Tibial nerve (tissue), 4 donors: Measurements from ENCODE around the gene ZDHHC19. TPM values are rescaled to one million over a fixed set of nuclear protein-coding genes. Genes with fewer than 3 reads are reported as not detected.

ENCODE experiments used
- DNase-seq, 2 donors: peaks; one replicate each; pipeline ENCODE4 v3.0.0-alpha.2; 2019; ENCODE audit warnings: low spot score in 2 of 2
- H3K27ac ChIP-seq, 4 donors: fragments of 200-600 bp; sonication (generic) in 3 of 4; one replicate each; pipeline ENCODE4 v1.5.1; 2017 to 2019; ENCODE audit warnings: mild to moderate bottlenecking in 1 of 4
- H3K27me3 ChIP-seq, 2 donors: fragments of 200-600 bp; sonication (generic) in 1 of 2; one replicate each; pipeline versions ENCODE4 v1.5.1 to v1.6.0; 2017 to 2019
- H3K36me3 ChIP-seq, 3 donors: fragments of 200-600 bp; sonication (generic); one replicate each; pipeline ENCODE4 v1.5.1; 2018 to 2019
- H3K4me1 ChIP-seq, 4 donors: fragments of 200-600 bp; sonication (generic) in 3 of 4; one replicate each; pipeline ENCODE4 v1.5.1; 2017 to 2019
- H3K4me3 ChIP-seq, 4 donors: fragments of 200-600 bp; sonication (generic) in 3 of 4; one replicate each; pipeline ENCODE4 v1.5.1; 2017 to 2019; ENCODE audit warnings: mild to moderate bottlenecking in 1 of 4, moderate library complexity in 1 of 4
- H3K9me3 ChIP-seq, 4 donors: fragments of 200-600 bp; sonication (generic) in 3 of 4; one replicate each; pipeline ENCODE4 v1.5.1; 2017 to 2019
- EP300 ChIP-seq, 2 donors: sonication (generic); formaldehyde crosslinking; IDR thresholded peaks; one replicate each; pipeline ENCODE4 v1.6.1; 2017; ENCODE audit warnings: antibody characterized with exemption in 2 of 2, mild to moderate bottlenecking in 1 of 2
- POLR2A ChIP-seq, 2 donors: fragments of 450-650 bp; IDR thresholded peaks; one replicate each; pipeline ENCODE4 v1.6.1; 2017; ENCODE audit warnings: antibody characterized with exemption in 2 of 2, mild to moderate bottlenecking in 2 of 2, moderate library complexity in 2 of 2
- WGBS, 2 donors: methylation state at CpG; one replicate each; pipeline ENCODE4 v1.1.5; 2018; 5-methylcytosine and 5-hydroxymethylcytosine counted together
- total RNA-seq, 4 donors: library from RNA; depleted of rRNA; stranded (reverse); fragments of >200 nt; gene quantifications; one replicate each; pipeline ENCODE4 v1.1.0, GENCODE V29; 2016
- TF ChIP-seq, protein P1 (sequence below), 5 experiments: fragments of 200-600 bp in 3 of 5; fragments of 450-650 bp in 2 of 5; sonication (generic) in 3 of 5; IDR thresholded peaks; one replicate each; pipeline ENCODE4 v1.5.1; 2016 to 2019; ENCODE audit warnings: antibody characterized with exemption in 5 of 5, mild to moderate bottlenecking in 3 of 5, moderate library complexity in 2 of 5

ZDHHC19 gene, protein sequence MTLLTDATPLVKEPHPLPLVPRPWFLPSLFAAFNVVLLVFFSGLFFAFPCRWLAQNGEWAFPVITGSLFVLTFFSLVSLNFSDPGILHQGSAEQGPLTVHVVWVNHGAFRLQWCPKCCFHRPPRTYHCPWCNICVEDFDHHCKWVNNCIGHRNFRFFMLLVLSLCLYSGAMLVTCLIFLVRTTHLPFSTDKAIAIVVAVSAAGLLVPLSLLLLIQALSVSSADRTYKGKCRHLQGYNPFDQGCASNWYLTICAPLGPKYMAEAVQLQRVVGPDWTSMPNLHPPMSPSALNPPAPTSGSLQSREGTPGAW
- total RNA-seq, result not detected

- 57 to 62% methylated on average over 23 of the region's 23 CpGs for WGBS, 2 donors
- H3K4me1 ChIP-seq, result peaks cover 0 to 10% (median 0%) of the 10 kb centered on the region in 4 donors
- TF ChIP-seq, protein P1, sequence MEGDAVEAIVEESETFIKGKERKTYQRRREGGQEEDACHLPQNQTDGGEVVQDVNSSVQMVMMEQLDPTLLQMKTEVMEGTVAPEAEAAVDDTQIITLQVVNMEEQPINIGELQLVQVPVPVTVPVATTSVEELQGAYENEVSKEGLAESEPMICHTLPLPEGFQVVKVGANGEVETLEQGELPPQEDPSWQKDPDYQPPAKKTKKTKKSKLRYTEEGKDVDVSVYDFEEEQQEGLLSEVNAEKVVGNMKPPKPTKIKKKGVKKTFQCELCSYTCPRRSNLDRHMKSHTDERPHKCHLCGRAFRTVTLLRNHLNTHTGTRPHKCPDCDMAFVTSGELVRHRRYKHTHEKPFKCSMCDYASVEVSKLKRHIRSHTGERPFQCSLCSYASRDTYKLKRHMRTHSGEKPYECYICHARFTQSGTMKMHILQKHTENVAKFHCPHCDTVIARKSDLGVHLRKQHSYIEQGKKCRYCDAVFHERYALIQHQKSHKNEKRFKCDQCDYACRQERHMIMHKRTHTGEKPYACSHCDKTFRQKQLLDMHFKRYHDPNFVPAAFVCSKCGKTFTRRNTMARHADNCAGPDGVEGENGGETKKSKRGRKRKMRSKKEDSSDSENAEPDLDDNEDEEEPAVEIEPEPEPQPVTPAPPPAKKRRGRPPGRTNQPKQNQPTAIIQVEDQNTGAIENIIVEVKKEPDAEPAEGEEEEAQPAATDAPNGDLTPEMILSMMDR (IDR thresholded peaks at IDR 0.05), result no peak
- TF ChIP-seq POLR2A (IDR thresholded peaks at IDR 0.05) (no peak), EP300 (IDR thresholded peaks at IDR 0.05) (no peak)
- no peak within 1 kb of the TSS for H3K27ac ChIP-seq
- H3K27me3 ChIP-seq, result peaks cover 0 to 37% of the 10 kb centered on the region in 2 donors
- H3K4me3 ChIP-seq, result no peak within 1 kb of the TSS
- DNase-seq, result no peak
- no peaks in the 10 kb centered on the region for H3K36me3 ChIP-seq
- no peaks in the 10 kb centered on the region for H3K9me3 ChIP-seq
These were observed at the start of gene ZDHHC19 for GRCh38 chr3:196210673-196211556. Gene ZDHHC19, minus strand, starts transcription at chr3:196211400. Its CDS starts 85 bp downstream, at chr3:196211315.

DNA sequence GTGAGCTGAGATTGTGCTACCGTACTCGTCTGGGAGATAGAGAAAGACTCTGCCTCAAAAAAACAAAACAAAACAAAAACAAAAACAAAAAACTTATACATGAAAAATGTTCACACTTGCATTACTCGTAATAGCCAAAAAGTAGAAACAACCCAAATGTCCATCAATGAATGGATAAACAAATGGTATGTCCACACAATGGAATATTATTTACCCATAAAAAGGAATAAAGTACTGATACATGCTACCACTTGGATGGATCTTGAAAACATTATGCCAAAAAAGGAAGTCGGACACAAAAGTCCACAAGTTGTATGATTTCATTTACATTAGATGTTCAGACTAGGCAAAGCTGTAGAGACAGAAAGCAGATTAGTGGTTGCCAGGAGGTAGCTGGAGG is 49.6 kb upstream of the ZDHHC19 start:
- Histone ChIP-seq H3K36me3 (peaks cover 0 to 75% (median 15%) of the 10 kb centered on the region in 3 donors), H3K27me3 (no peaks in the 10 kb centered on the region), H3K4me1 (no peaks in the 10 kb centered on the region), H3K9me3 (no peaks in the 10 kb centered on the region), H3K27ac (no peak overlapping the region), H3K4me3 (no peak overlapping the region)
- no peak for TF ChIP-seq POLR2A (IDR thresholded peaks at IDR 0.05)
- TF ChIP-seq, protein P1 (IDR thresholded peaks at IDR 0.05), result no peak
- TF ChIP-seq EP300 (IDR thresholded peaks at IDR 0.05), result no peak
- WGBS, 2 donors, result 97 to 99% methylated on average over 4 of the region's 4 CpGs
- no peak for DNase-seq

- WGBS, 2 donors, result 55 to 66% methylated on average over 1 of the region's 1 CpG
- H3K4me3 ChIP-seq, result no peak overlapping the region
- H3K27me3 ChIP-seq, result no peaks in the 10 kb centered on the region
- no peak for DNase-seq
- H3K36me3 ChIP-seq, result peaks cover 0 to 50% (median 4%) of the 10 kb centered on the region in 3 donors
- H3K27ac ChIP-seq, result no peak overlapping the region
- no peak for TF ChIP-seq EP300 (IDR thresholded peaks at IDR 0.05)
- TF ChIP-seq POLR2A (IDR thresholded peaks at IDR 0.05), result no peak
- TF ChIP-seq, protein P1 (IDR thresholded peaks at IDR 0.05), result no peak
- no peaks in the 10 kb centered on the region for H3K9me3 ChIP-seq
- no peaks in the 10 kb centered on the region for H3K4me1 ChIP-seq
These were observed 44.6 kb upstream of the ZDHHC19 start for GRCh38 chr3:196255776-196256175.

DNA sequence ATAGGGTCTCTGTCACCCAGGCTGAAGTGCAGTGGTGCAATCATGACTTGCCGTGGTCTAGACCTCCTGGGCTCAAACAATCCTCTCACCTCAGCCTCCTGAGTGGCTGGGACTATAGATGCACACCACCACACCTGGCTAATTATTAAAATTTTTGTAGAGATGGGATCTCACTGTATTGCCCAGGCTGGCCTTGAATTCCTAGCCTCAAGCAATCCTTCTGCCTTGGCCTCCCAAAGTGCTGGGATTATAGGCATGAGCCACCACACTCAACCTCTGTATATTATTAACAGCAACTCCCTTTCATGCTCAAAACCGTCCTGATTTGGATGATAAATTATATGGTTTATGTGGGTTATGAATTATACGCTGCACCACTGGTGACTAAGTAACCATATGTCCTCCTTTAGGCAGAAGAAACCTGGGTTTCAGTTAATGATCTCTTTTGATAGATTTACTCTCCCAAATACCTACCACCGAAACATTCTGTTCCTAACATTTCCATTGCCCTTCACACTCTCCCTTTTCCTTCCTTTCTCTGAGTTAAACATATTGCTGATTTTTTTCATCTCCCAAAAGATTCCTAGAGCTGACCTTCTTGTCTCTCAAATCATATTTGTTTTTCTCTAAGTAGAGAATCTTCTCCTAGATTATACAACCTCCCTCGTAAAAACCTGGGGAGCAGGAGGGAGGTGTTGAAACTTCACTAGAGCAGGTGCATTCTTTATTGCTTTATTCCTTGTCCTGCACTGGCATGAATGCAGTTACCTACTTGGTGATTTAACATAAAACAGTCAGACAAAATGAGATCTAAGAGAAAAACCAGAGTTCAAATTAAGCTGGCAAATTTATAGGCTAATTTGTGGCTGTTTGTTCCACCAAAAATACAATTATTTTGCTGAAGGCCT is 43.4 kb upstream of the ZDHHC19 start:
- TF ChIP-seq POLR2A (IDR thresholded peaks at IDR 0.05), result no peak
- TF ChIP-seq EP300 (IDR thresholded peaks at IDR 0.05), result no peak
- TF ChIP-seq, protein P1 (IDR thresholded peaks at IDR 0.05), result no peak
- Histone ChIP-seq H3K4me1 (no peaks in the 10 kb centered on the region), H3K27ac (no peak overlapping the region), H3K36me3 (peaks cover 0 to 41% (median 0%) of the 10 kb centered on the region in 3 donors), H3K9me3 (no peaks in the 10 kb centered on the region), H3K4me3 (no peak overlapping the region), H3K27me3 (no peaks in the 10 kb centered on the region)
- DNase-seq, result no peak
- 78 to 87% methylated on average over 5 of the region's 5 CpGs for WGBS, 2 donors
